IMR-90 (cell line): ENCODE data around the gene ITGB1BP1. TPM values are rescaled to one million over a fixed set of nuclear protein-coding genes. Genes with fewer than 3 reads are reported as not detected.

Experiments
- ATAC-seq: fragments of 200-7000 bp; cut with Tn5 transposase; 2 replicates; pipeline ENCODE4 v1.9.1; 2020; ENCODE audit warnings: low read depth, mild to moderate bottlenecking, moderate library complexity
- BruUV-seq: library from RNA; stranded (reverse); fragments of 400-500 nt; replicated peaks from 2 replicates; lab custom pipeline; 2021; lab: Mats Ljungman, UMichigan
- CTCF ChIA-PET: fragments of 300-600 bp; formaldehyde crosslinking; extraction: SDS; loops from one replicate; lab custom pipeline; 2021; ENCODE audit warnings: antibody characterized with exemption; lab: Yijun Ruan, JAX
- POLR2A ChIA-PET: fragments of 300-600 bp; sonication (Branson Sonifier 250); formaldehyde crosslinking; loops from one replicate; lab custom pipeline; 2022; ENCODE audit warnings: antibody characterized with exemption; ENCODE audit not compliant: unreplicated experiment; lab: Charles Lee
- DNase-seq: peaks from one replicate; pipeline ENCODE4 v3.0.0; 2013
- H2AFZ ChIP-seq: replicated peaks from 2 replicates; pipeline ENCODE3; 2013; ENCODE audit warnings: low read length, mild to moderate bottlenecking; ENCODE audit not compliant: poor library complexity
- H2AK5ac ChIP-seq: 2 replicates; pipeline ENCODE4 v1.6.1; 2013; ENCODE audit warnings: low read depth, low read length, inconsistent platforms
- H2AK9ac ChIP-seq: replicated peaks from 2 replicates; pipeline ENCODE3; 2013; ENCODE audit warnings: mild to moderate bottlenecking, low read depth, low read length, moderate library complexity; ENCODE audit not compliant: poor library complexity
- H2BK120ac ChIP-seq: 2 replicates; pipeline ENCODE4 v1.6.1; 2013; ENCODE audit warnings: low read depth, low read length, inconsistent platforms
- H2BK15ac ChIP-seq: 3 replicates; pipeline ENCODE4 v1.6.1; 2013; ENCODE audit warnings: low read depth, low read length, inconsistent platforms
- H2BK20ac ChIP-seq: 2 replicates; pipeline ENCODE4 v1.6.1; 2013; ENCODE audit warnings: low read depth, mild to moderate bottlenecking, inconsistent platforms, low read length, moderate library complexity
- H2BK5ac ChIP-seq: 2 replicates; pipeline ENCODE4 v1.6.1; 2013; ENCODE audit warnings: mild to moderate bottlenecking, low read depth, low read length, inconsistent platforms; ENCODE audit not compliant: poor library complexity, severe bottlenecking
- H3K14ac ChIP-seq: replicated peaks from 2 replicates; pipeline ENCODE4 v1.6.1; 2013; ENCODE audit warnings: low read depth, low read length, inconsistent platforms
- H3K18ac ChIP-seq: 2 replicates; pipeline ENCODE4 v1.6.1; 2013; ENCODE audit warnings: low read depth, low read length, control low read depth
- H3K23ac ChIP-seq: 2 replicates; pipeline ENCODE4 v1.6.1; 2013; ENCODE audit warnings: low read depth, low read length, inconsistent platforms
- H3K27ac ChIP-seq: 2 replicates; pipeline ENCODE4 v1.5.1; 2013; ENCODE audit warnings: mild to moderate bottlenecking, control low read depth, low read length; ENCODE audit not compliant: insufficient read depth
- H3K27me3 ChIP-seq: 2 replicates; pipeline ENCODE4 v1.6.1; 2013; ENCODE audit warnings: low read length; ENCODE audit not compliant: control insufficient read depth, insufficient read depth
- H3K36me3 ChIP-seq: 2 replicates; pipeline ENCODE4 v1.6.1; 2013; ENCODE audit warnings: low read length, mixed read lengths; ENCODE audit not compliant: control insufficient read depth, insufficient read depth
- H3K4ac ChIP-seq: 2 replicates; pipeline ENCODE4 v1.6.1; 2013; ENCODE audit warnings: low read depth, low read length, inconsistent platforms
- H3K4me1 ChIP-seq: 2 replicates; pipeline ENCODE4 v1.6.1; 2013; ENCODE audit warnings: low read length, mixed read lengths; ENCODE audit not compliant: control insufficient read depth, insufficient read depth
- H3K4me2 ChIP-seq: 2 replicates; pipeline ENCODE4 v1.6.1; 2013; ENCODE audit warnings: low read depth, mild to moderate bottlenecking, control low read depth, low read length, moderate library complexity
- H3K4me3 ChIP-seq: 2 replicates; pipeline ENCODE4 v1.5.1; 2013; ENCODE audit warnings: low read depth, mild to moderate bottlenecking, control low read depth, low read length, moderate library complexity; ENCODE audit not compliant: insufficient read depth
- H3K56ac ChIP-seq: 2 replicates; pipeline ENCODE4 v1.6.1; 2013; ENCODE audit warnings: low read length, inconsistent platforms; ENCODE audit not compliant: insufficient read depth; ENCODE audit errors: extremely low read depth
- H3K79me1 ChIP-seq, 2 experiments: 2 replicates each; pipeline ENCODE4 v1.6.1; 2013; ENCODE audit warnings: low read length in 2 of 2, inconsistent platforms in 1 of 2, low read depth in 1 of 2
- H3K9ac ChIP-seq: 2 replicates; pipeline ENCODE4 v1.6.1; 2013; ENCODE audit warnings: low read depth, low read length, control low read depth
- H3K9me1 ChIP-seq: 2 replicates; pipeline ENCODE4 v1.6.1; 2013; ENCODE audit warnings: low read length, inconsistent platforms; ENCODE audit not compliant: insufficient read depth
- H3K9me3 ChIP-seq: 2 replicates; pipeline ENCODE4 v1.6.1; 2013; ENCODE audit warnings: low read length; ENCODE audit not compliant: control insufficient read depth, insufficient read depth
- H4K20me1 ChIP-seq: 2 replicates; pipeline ENCODE4 v1.6.1; 2013; ENCODE audit warnings: low read length, inconsistent platforms; ENCODE audit not compliant: insufficient read depth
- H4K5ac ChIP-seq: 2 replicates; pipeline ENCODE4 v1.6.1; 2013; ENCODE audit warnings: mild to moderate bottlenecking, low read depth, low read length, control low read depth
- H4K8ac ChIP-seq, 2 experiments: 2 replicates each; pipeline ENCODE4 v1.6.1; 2013; ENCODE audit warnings: low read depth in 2 of 2, low read length in 2 of 2, control low read depth in 1 of 2, inconsistent platforms in 1 of 2
- H4K91ac ChIP-seq: 2 replicates; pipeline ENCODE4 v1.6.1; 2013; ENCODE audit warnings: low read depth, low read length, inconsistent platforms; ENCODE audit not compliant: insufficient read depth
- FOS ChIP-seq: fragments of 150-350 bp; IDR thresholded peaks from 2 replicates; pipeline ENCODE4 v1.6.1; 2016; ENCODE audit warnings: low read depth, low read length
- MAFK ChIP-seq: IDR thresholded peaks from 2 replicates; pipeline ENCODE4 v1.6.1; 2012; ENCODE audit warnings: low read depth, low read length, improper control_type of control experiment
- MAZ ChIP-seq: IDR thresholded peaks from 2 replicates; pipeline ENCODE4 v1.6.1; 2012; ENCODE audit warnings: low read depth, mild to moderate bottlenecking, low read length, improper control_type of control experiment, moderate library complexity, borderline replicate concordance
- NFE2L2 ChIP-seq: fragments of 150-350 bp; IDR thresholded peaks from 2 replicates; pipeline ENCODE4 v1.6.1; 2016; ENCODE audit warnings: low read depth, mild to moderate bottlenecking, low read length
- RAD21 ChIP-seq: IDR thresholded peaks from 2 replicates; pipeline ENCODE4 v1.6.1; 2012; ENCODE audit warnings: low read length, improper control_type of control experiment
- RCOR1 ChIP-seq: IDR thresholded peaks from 2 replicates; pipeline ENCODE4 v1.6.1; 2012; ENCODE audit warnings: mild to moderate bottlenecking, low read length, improper control_type of control experiment; ENCODE audit not compliant: insufficient replicate concordance
- RFX5 ChIP-seq: IDR thresholded peaks from 2 replicates; pipeline ENCODE4 v1.8.0; 2012; ENCODE audit warnings: low read depth, mild to moderate bottlenecking, low read length, moderate library complexity
- SMC3 ChIP-seq: fragments of 150-350 bp; IDR thresholded peaks from 2 replicates; pipeline ENCODE4 v1.6.1; 2016; ENCODE audit warnings: low read depth, mild to moderate bottlenecking, antibody characterized with exemption, low read length, moderate library complexity
- WGBS, 2 experiments: methylation state at CpG; one replicate each; pipeline versions ENCODE4 v1.1.5 to v1.1.7; 2013; ENCODE audit warnings: missing lambda C conversion rate in 2 of 2; ENCODE audit not compliant: insufficient read length in 1 of 2; ENCODE audit errors: extremely low coverage in 2 of 2; 5-methylcytosine and 5-hydroxymethylcytosine counted together
- dilution Hi-C: fragments of 300-500 bp; cut with HindIII; formaldehyde crosslinking; loops from one replicate; pipeline ENCODE4 v1.14.3; 2018; ENCODE audit warnings: low sequenced_read_pairs; ENCODE audit not compliant: unreplicated experiment
- in situ Hi-C: fragments of 300-500 bp; cut with MboI; formaldehyde crosslinking; loops from 3 replicates; pipeline ENCODE4 v1.14.3; 2019; ENCODE audit warnings: low sequenced_read_pairs, inconsistent platforms, mixed read lengths
- intact Hi-C: fragments of 100-400 bp; cut with micrococcal nuclease; formaldehyde crosslinking; loops from 2 replicates; pipeline ENCODE4 v1.10.0; 2022
- polyA plus RNA-seq, 3 experiments: library from polyadenylated mRNA; depleted of rRNA; stranded (reverse); fragments of >200 nt; gene quantifications; 2 replicates each; pipeline ENCODE4 v1.2.3, GENCODE V29; 2012; ENCODE audit warnings: low replicate concordance in 1 of 3
- total RNA-seq: library from RNA; depleted of rRNA; stranded (reverse); fragments of >200 nt; gene quantifications from 2 replicates; pipeline ENCODE4 v1.2.3, GENCODE V29; 2012; rRNA removed
- TF ChIP-seq, protein P1 (sequence below): fragments of 150-350 bp; IDR thresholded peaks from 2 replicates; pipeline ENCODE4 v1.6.1; 2017; ENCODE audit warnings: mild to moderate bottlenecking, antibody characterized with exemption, low read length, low read depth

Gene ITGB1BP1
- total and polyA plus RNA-seq, 2 of the 4 experiments (the other 2 are of a cell fraction), result 48.6 to 88.1 TPM

DNA sequence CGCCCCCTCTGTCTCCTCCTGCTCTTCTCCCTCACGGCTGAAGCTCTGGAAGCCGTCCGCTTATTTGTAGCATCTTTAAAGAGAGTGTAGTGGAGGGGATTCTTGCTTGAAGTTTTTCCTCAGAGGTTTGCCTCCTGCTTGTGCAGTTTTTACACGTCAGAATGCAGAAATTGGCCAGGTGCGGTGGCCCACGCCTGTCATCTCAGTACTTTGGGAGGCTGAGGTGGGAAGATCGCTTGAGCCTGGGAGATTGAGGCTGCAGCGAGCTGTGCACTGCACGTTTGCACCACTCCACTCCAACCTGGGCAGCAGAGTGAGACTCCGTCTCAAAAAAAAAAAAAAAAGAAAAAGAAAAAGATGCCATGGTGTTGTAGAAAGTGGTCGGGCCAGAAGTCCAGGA lies 69.0 kb downstream of the ITGB1BP1 start:
- peaks cover 57% of the 10 kb centered on the region for H3K36me3 ChIP-seq

More for the DNA sequence above, 69.0 kb downstream of the ITGB1BP1 start:
- Histone ChIP-seq H2AK5ac (no peak overlapping the region), H3K14ac (no peak overlapping the region), H3K9ac (no peak overlapping the region), H3K23ac (no peak overlapping the region), H3K18ac (no peak overlapping the region), H3K27ac (no peak overlapping the region), H3K4me3 (no peak overlapping the region), H4K5ac (no peak overlapping the region), H2AK9ac (no peak overlapping the region), H3K9me3 (no peaks in the 10 kb centered on the region), H3K4me2 (no peak overlapping the region), H3K4me1 (peaks cover 4% of the 10 kb centered on the region; the same call in 1 of the 2 replicates), H2BK15ac (no peak overlapping the region), H2BK20ac (no peak overlapping the region), H4K20me1 (no peaks in the 10 kb centered on the region), H3K4ac (no peak overlapping the region), H4K8ac (no peak overlapping the region), H3K9me1 (peaks cover 5% of the 10 kb centered on the region; the same call in 1 of the 2 replicates), H2AFZ (no peak overlapping the region), H2BK5ac (no peak overlapping the region), H4K91ac (no peak overlapping the region), H2BK120ac (no peak overlapping the region), H3K27me3 (no peaks in the 10 kb centered on the region), H3K79me1 (peaks cover 8 to 28% of the 10 kb centered on the region in 2 experiments; a peak in 3 of 4 replicates), H3K56ac (no peak overlapping the region)
- TF ChIP-seq MAZ, result no peak
- TF ChIP-seq RAD21, result no peak
- no peak for TF ChIP-seq RCOR1
- TF ChIP-seq NFE2L2, result no peak
- TF ChIP-seq, protein P1, sequence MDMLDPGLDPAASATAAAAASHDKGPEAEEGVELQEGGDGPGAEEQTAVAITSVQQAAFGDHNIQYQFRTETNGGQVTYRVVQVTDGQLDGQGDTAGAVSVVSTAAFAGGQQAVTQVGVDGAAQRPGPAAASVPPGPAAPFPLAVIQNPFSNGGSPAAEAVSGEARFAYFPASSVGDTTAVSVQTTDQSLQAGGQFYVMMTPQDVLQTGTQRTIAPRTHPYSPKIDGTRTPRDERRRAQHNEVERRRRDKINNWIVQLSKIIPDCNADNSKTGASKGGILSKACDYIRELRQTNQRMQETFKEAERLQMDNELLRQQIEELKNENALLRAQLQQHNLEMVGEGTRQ, result no peak
- no peak for TF ChIP-seq SMC3
- TF ChIP-seq FOS, result no peak
- TF ChIP-seq RFX5, result no peak
- TF ChIP-seq MAFK, result no peak
- ATAC-seq, result no peak
- BruUV-seq, result no TSS peak
- DNase-seq, result no peak
- in situ Hi-C loops (no loop called here), intact Hi-C loops (no loop called here), dilution Hi-C loops (no loop called here)
- ChIA-PET POLR2A (no interaction called here), CTCF (no interaction called here)
- WGBS, 2 experiments, result no CpG with 5 or more reads among the region's 12 CpGs

Other genes with a start within 250 kb of the ITGB1BP1 start
- 19.7 and 26.9 TPM in 2 replicates for gene ASAP2, start 216.7 kb downstream of the ITGB1BP1 start, total RNA-seq
- 25.0 and 28.1 TPM in 2 replicates for gene ASAP2, start 216.7 kb downstream of the ITGB1BP1 start, polyA plus RNA-seq (2012; rRNA removed)
- 64.5 and 72.8 TPM in 2 replicates for gene CPSF3, start 126 bp upstream of the ITGB1BP1 start, total RNA-seq
- gene CPSF3, start 126 bp upstream of the ITGB1BP1 start, polyA plus RNA-seq (2012; rRNA removed), result 24.7 and 29.2 TPM in 2 replicates
- 58.6 and 89.8 TPM in 2 replicates for gene IAH1, start 51.0 kb upstream of the ITGB1BP1 start, total RNA-seq
- gene IAH1, start 51.0 kb upstream of the ITGB1BP1 start, polyA plus RNA-seq (2012; rRNA removed), result 74.3 and 84.5 TPM in 2 replicates
- gene ADAM17, start 132.3 kb upstream of the ITGB1BP1 start, total RNA-seq, result 34.4 and 46.4 TPM in 2 replicates
- 8.8 and 9.6 TPM in 2 replicates for gene ADAM17, start 132.3 kb upstream of the ITGB1BP1 start, polyA plus RNA-seq (2012; rRNA removed)
- gene YWHAQ, start 207.5 kb upstream of the ITGB1BP1 start, total RNA-seq, result 196 and 249 TPM in 2 replicates
- gene YWHAQ, start 207.5 kb upstream of the ITGB1BP1 start, polyA plus RNA-seq (2012; rRNA removed), result 217 and 255 TPM in 2 replicates